ENCODE data around the gene WDR27. TPM values are rescaled to one million over a fixed set of nuclear protein-coding genes. Genes with fewer than 3 reads are reported as not detected.

The WDR27 gene
- total RNA-seq, 1 experiment from 2014 or later: 77.9 TPM

DNA sequence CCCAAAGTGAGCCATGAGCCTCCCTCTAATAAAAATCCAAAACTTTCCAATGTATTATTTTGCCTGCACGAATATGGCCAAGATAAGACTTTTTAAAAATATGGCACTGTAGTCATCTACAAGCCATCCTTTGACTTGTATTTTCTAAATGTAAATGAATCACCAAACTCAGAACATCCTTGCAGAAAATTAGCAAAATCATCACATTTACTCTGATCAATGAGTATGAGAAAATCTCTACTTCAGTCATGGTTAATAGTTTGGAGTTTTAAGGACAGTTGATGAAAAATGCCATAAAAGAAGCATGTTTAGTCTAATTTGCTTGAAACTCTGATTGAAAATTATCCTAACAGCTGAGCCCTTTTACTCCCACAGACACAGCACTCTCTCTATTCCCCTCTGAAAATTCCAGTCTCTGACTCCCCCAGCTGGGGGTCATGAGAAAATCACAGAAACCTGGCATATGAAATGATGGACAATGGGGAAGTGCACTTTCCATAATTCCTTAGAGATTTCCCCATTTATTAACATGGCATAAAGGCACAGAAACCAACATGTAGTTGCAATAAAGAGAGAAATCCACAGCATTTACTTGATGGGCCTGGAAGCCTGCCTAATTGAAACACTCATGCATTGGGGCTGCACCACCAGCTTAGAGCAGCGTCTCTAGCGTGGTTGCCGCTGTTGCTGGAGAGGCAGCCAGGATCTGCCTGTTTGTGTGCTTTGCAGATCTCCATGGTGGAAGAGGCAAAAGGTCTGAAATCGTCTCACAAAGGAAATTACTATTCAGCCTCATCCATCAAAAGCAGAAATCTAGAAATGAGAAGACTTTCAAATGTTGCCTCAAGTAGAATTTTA, 214.0 kb downstream of the WDR27 start:
- no peaks in the 10 kb centered on the region for H3K36me3 Mint-ChIP-seq (ENCODE audit: insufficient read depth, unreplicated experiment)
- intact Hi-C loops (cut with micrococcal nuclease; ENCODE audit: unreplicated experiment): no loop called here
- no peak overlapping the region for H3K27ac Mint-ChIP-seq (ENCODE audit: unreplicated experiment)
- no peaks in the 10 kb centered on the region for H3K27me3 Mint-ChIP-seq (ENCODE audit: unreplicated experiment)
- CTCF ChIA-PET: interaction anchor here (0.7 kb wide), 2 partner anchors 35 to 596 kb away, joined by 5 read pairs; no protein-coding TSS in a partner anchor
- no peaks in the 10 kb centered on the region for H3K4me1 Mint-ChIP-seq (ENCODE audit: low read depth, unreplicated experiment)
- TF ChIP-seq, protein P1, sequence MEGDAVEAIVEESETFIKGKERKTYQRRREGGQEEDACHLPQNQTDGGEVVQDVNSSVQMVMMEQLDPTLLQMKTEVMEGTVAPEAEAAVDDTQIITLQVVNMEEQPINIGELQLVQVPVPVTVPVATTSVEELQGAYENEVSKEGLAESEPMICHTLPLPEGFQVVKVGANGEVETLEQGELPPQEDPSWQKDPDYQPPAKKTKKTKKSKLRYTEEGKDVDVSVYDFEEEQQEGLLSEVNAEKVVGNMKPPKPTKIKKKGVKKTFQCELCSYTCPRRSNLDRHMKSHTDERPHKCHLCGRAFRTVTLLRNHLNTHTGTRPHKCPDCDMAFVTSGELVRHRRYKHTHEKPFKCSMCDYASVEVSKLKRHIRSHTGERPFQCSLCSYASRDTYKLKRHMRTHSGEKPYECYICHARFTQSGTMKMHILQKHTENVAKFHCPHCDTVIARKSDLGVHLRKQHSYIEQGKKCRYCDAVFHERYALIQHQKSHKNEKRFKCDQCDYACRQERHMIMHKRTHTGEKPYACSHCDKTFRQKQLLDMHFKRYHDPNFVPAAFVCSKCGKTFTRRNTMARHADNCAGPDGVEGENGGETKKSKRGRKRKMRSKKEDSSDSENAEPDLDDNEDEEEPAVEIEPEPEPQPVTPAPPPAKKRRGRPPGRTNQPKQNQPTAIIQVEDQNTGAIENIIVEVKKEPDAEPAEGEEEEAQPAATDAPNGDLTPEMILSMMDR (IDR thresholded peaks at IDR 0.05; ENCODE audit: unreplicated experiment): no peak
- H3K9me3 Mint-ChIP-seq (ENCODE audit: low read depth, unreplicated experiment): peaks cover 6% of the 10 kb centered on the region
- no TSS peak for BruUV-seq (replicated peaks)
- no peak overlapping the region for H3K4me3 Mint-ChIP-seq (ENCODE audit: low read depth, unreplicated experiment)
- peak; percentile 15 for DNase-seq

- intact Hi-C loops (cut with micrococcal nuclease; ENCODE audit: unreplicated experiment): no loop called here
- no peaks in the 10 kb centered on the region for H3K36me3 Mint-ChIP-seq (ENCODE audit: insufficient read depth, unreplicated experiment)
- no peak for DNase-seq
- CTCF ChIA-PET: no interaction called here
- no peaks in the 10 kb centered on the region for H3K27me3 Mint-ChIP-seq (ENCODE audit: unreplicated experiment)
- no peak overlapping the region for H3K4me3 Mint-ChIP-seq (ENCODE audit: low read depth, unreplicated experiment)
- H3K4me1 Mint-ChIP-seq (ENCODE audit: low read depth, unreplicated experiment): no peaks in the 10 kb centered on the region
- TF ChIP-seq, protein P1 (IDR thresholded peaks at IDR 0.05; ENCODE audit: unreplicated experiment): no peak
- no peak overlapping the region for H3K27ac Mint-ChIP-seq (ENCODE audit: unreplicated experiment)
- H3K9me3 Mint-ChIP-seq (ENCODE audit: low read depth, unreplicated experiment): peaks cover 13% of the 10 kb centered on the region
- no TSS peak for BruUV-seq (replicated peaks)
These were observed 221.9 kb downstream of the WDR27 start for GRCh38 chr6:169479783-169480495.

- H3K9me3 Mint-ChIP-seq (ENCODE audit: low read depth, unreplicated experiment): peaks cover 16% of the 10 kb centered on the region
- TF ChIP-seq, protein P1 (IDR thresholded peaks at IDR 0.05; ENCODE audit: unreplicated experiment): no peak
- no TSS peak for BruUV-seq (replicated peaks)
- CTCF ChIA-PET: no interaction called here
- no peak for DNase-seq
- intact Hi-C loops (cut with micrococcal nuclease; ENCODE audit: unreplicated experiment): no loop called here
- H3K4me1 Mint-ChIP-seq (ENCODE audit: low read depth, unreplicated experiment): no peaks in the 10 kb centered on the region
- H3K36me3 Mint-ChIP-seq (ENCODE audit: insufficient read depth, unreplicated experiment): no peaks in the 10 kb centered on the region
- no peak overlapping the region for H3K27ac Mint-ChIP-seq (ENCODE audit: unreplicated experiment)
- no peaks in the 10 kb centered on the region for H3K27me3 Mint-ChIP-seq (ENCODE audit: unreplicated experiment)
- H3K4me3 Mint-ChIP-seq (ENCODE audit: low read depth, unreplicated experiment): no peak overlapping the region
These were observed 227.5 kb downstream of the WDR27 start for GRCh38 chr6:169474362-169474761.

DNA sequence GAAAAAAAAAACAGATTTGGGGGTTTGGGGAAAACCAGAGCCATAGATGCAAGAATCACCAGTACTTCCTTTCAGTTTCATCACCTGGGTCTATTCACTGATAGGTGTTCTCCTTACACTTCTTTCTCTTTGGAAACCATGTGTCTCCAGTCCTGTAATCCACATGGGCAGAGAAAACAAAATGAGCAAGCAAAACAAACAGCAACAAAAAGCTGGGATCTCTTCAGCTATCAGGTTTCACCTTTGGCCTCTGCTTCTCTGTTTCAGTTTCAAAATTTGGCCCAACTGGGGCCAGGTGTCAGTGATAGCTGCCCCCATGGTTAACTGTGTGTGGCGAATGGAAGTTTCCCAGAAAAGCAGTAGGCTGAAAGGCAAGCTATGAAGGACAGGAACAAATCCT, 228.2 kb downstream of the WDR27 start:
- Mint-ChIP-seq H3K27ac (ENCODE audit: unreplicated experiment) (no peak overlapping the region), H3K36me3 (ENCODE audit: insufficient read depth, unreplicated experiment) (no peaks in the 10 kb centered on the region), H3K27me3 (ENCODE audit: unreplicated experiment) (no peaks in the 10 kb centered on the region), H3K9me3 (ENCODE audit: low read depth, unreplicated experiment) (peaks cover 17% of the 10 kb centered on the region), H3K4me1 (ENCODE audit: low read depth, unreplicated experiment) (no peaks in the 10 kb centered on the region), H3K4me3 (ENCODE audit: low read depth, unreplicated experiment) (no peak overlapping the region)
- BruUV-seq (replicated peaks): no TSS peak
- CTCF ChIA-PET: no interaction called here
- intact Hi-C loops (cut with micrococcal nuclease; ENCODE audit: unreplicated experiment): no loop called here
- TF ChIP-seq, protein P1 (IDR thresholded peaks at IDR 0.05; ENCODE audit: unreplicated experiment): no peak
- DNase-seq: no peak

Data from Calu3 (cell line).